Measurements from ENCODE around the gene HMHB1.

Gene HMHB1

GRCh38 chr5:143865426-143866025 is 53.6 kb downstream of the HMHB1 start:
- DNase-seq (ENCODE audit: extremely low read depth in 1 of 2, low read depth in 1 of 2): no peak
